DMS53 (cell line): ENCODE measurements around the gene MAN1C1.

ENCODE experiments used
- DNase-seq: peaks from one replicate; lab custom pipeline; 2025; lab: John Stamatoyannopoulos, UW

The MAN1C1 gene

GRCh38 chr1:25614501-25615171, 2.0 kb upstream of the MAN1C1 start:
- peak; percentile 21 for DNase-seq

- no peak for DNase-seq
These were observed 1.4 kb upstream of the MAN1C1 start for GRCh38 chr1:25615172-25615541.

DNA sequence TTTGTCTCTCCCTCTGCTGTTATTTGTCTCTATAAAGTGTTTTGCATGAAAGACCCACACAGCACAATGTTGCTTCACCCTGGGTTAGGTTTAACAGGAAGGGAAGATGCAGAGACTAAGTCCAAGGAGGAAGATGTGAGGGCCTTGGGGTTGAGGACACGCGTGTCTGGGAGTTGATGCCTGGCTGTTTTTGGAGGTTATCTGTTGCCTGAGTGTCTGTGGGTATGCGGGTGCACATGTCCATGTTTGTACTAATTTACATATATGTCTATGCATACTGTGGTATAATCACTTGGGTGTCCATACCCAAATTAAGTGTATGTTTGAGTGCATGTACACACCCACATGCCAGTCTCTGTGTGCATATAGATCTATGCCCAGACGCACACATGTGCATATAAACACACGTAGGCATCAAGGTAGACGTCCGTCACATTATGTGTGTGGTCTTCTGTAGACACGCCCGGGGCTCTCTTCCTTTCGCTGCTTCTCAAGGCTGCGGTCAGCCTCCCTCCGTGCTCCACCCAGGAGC, 962 bp upstream of the MAN1C1 start:
- peak; percentile 65 for DNase-seq

- peak; percentile 47 for DNase-seq
These were observed 515 bp downstream of the MAN1C1 start for GRCh38 chr1:25616987-25617624.

GRCh38 chr1:25617625-25618432, 1.2 kb downstream of the MAN1C1 start:
- DNase-seq, result peak; percentile 44

DNA sequence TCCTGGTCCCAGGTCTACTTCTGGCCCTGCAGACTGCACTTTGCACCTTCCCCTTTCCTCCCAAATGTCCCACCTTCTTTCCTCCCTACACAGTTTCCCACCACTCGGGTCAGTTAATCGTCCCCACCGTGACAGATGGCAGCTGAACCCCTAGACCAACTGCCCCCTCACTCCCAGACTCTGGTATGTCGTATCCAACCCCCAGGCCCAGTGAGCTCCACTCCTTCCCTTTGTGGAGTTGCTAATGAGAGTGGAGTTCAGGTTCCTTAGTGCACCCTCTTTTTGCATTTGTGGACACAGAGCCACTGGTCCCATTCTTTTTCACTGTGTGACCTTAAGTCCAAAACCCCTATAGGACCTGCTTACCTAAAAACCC, 1.8 kb downstream of the MAN1C1 start:
- no peak for DNase-seq

DNA sequence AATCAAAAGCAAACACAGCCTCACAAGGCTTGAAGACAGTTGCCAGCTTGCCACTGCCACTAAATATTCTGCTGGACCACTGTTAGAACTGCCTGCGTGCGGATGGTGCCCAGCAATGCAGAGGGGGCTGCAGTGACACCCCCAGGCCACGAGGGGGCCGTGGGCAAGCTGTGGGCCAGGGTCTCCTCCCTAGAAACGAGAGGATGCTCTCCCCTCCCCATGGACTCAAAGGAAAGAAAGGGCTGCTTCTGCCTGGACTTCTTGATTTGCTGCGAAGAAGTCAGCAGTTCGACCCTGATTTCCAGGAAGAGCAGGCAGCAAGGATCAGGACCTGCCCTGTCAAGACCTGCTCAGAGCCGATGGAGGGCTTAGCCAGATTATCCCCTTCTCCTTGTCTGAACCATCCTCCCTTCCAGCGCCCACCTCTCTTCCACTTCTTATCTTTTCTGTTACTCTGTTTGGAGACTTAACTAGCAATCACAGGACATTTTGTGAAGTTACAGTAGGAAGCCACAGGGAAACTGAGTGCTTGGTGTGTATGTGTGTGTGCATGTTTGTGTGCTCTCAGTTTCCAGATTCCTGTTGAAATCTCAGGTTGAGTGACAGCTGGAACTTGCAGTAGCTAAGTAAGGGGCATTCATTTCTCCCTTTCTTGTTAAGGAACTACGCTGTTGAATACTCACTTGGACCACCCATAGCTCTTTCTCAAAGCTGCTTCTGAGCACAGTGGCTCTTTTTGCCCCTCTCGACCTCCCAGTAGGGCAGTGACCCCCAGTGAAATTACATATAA, 2.7 kb downstream of the MAN1C1 start:
- peak; percentile 45 for DNase-seq

DNA sequence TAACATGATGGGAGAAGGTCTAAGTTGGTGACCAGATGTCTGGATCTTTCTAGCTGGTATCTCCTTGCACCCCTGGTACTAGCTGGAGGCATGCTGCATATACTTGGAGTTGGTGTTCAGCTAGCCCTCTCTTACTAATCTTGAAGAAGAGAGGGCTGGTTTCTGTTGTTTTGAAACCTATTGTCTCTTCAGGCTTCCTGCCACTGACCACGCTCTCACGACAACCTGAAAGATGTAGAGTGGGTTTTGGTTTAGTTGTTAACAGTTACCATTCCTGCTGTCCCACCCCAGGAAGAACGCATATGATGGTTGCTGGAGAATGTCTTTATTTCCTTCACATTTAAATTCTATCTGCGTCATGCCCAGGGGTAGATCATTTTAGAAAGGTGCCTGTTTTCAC, 3.6 kb downstream of the MAN1C1 start:
- DNase-seq, result no peak

DNA sequence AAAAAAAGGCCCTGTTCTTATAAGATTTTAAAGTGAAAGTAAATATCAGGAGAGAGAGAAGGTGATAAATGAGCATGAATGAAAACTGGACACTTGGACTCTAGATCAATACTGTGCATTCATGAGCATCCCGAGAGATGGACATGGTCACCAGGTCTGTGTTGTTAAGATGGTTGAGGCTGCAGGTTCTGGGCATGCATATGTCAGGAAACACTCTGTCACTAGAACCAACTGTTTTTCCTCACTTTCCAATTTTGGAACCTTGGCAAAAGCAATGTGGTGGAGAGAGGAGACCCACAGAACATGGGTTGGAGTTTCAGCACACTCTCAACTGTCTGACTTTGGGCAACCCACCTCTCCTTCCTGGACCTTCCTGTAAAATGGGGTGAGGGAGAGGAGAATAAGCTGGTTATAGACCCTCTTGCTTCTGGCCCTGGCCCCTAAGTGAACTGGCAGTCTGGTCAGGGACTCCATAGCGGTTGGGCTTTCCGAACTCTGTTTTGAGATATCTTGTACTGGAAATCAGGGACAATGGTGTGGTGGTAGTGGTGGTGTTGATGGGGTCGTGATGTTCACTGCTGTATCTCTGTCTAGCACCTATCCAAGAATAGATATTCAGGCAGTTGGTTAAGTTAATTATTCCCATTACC, 4.2 kb downstream of the MAN1C1 start:
- DNase-seq, result no peak

DNA sequence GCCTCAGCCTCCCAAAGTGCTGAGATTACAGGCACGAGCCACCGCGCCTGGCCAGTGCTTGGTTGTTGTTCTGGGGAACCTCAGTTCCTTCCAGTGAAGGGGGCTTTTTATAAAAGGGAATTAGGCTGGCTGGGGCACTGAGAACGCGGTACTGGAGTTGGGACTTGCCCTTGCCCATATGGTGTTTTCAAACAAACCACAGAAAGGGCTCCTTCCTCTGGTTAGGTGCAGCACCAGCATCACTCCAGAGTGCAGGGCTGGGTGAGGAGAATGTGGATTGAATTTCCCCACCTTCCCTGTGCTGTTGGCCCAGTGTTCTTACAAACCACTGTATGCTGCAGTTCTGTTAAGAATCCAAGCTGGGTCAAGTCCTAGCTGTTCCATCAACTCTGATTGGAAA, 5.3 kb downstream of the MAN1C1 start:
- no peak for DNase-seq

- DNase-seq, result no peak
These were observed 5.9 kb downstream of the MAN1C1 start for GRCh38 chr1:25622531-25622930.

GRCh38 chr1:25623007-25623406, 6.4 kb downstream of the MAN1C1 start:
- DNase-seq, result no peak

- no peak for DNase-seq
These were observed 7.1 kb downstream of the MAN1C1 start for GRCh38 chr1:25623731-25624130.

GRCh38 chr1:25624156-25624555, 7.6 kb downstream of the MAN1C1 start:
- DNase-seq, result no peak

GRCh38 chr1:25624604-25625003, 8.0 kb downstream of the MAN1C1 start:
- no peak for DNase-seq

GRCh38 chr1:25626018-25626417, 9.4 kb downstream of the MAN1C1 start:
- no peak for DNase-seq

- DNase-seq, result no peak
These were observed 12.3 kb downstream of the MAN1C1 start for GRCh38 chr1:25628741-25629421.

- no peak for DNase-seq
These were observed 13.2 kb downstream of the MAN1C1 start for GRCh38 chr1:25629836-25630235.

DNA sequence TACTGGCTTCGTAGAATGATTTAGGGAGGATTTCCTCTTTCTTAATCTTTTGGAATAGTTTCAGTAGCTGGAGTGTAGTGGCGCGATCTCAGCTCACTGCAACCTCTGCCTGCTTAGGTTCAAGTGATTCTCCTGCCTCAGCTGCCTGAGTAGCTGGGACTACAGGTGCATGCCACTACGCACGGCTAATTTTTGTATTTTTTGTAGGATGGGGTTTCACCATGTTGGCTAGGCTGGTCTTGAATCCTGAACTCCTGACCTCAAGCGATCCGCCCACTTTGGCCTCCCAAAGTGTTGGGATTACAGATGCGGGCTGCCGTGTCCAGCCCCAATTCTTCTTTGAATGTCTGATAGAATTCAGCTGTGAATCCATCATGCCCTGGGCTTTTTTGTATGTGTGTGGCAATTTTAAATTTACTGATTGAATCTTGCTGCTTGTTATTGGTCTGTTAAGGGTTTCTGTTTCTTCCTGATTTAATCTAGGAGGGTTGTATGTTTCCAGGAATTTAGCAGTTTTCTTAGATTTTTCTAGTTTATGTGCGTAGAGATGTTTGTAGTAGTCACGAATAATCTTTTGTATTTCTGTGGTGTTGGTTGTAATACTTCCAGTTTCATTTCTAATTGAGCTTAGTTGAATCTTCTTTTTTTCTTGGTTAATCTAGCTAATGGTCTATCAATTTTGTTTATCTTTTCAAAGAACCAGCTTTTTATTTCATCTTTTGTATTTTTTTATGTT, 15.3 kb downstream of the MAN1C1 start:
- no peak for DNase-seq

GRCh38 chr1:25634066-25634465, 17.5 kb downstream of the MAN1C1 start:
- DNase-seq, result no peak
